ENCODE data around the gene DHCR7.

DHCR7 gene

DNA sequence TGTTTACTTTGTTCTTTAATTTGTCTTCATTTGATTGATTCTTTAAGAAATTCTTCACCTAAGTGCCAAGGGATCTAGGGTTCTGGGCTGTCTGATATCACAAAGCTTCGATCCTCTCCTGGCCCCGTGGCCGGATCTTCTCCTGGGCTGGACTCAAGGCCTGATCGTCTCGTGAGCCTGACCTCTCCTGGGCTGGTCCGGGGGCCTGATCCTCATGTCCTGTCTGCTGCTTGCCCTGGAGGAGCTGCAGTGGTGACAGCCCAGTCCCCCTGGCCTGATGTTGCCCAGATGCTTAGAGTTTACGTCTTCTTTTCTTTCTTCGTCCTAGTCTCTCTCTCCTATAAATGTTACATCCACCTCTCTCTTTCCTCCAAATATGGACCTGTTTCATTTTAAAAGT is 8.1 kb upstream of the DHCR7 start:
- FAIRE-seq, result no peak

DNA sequence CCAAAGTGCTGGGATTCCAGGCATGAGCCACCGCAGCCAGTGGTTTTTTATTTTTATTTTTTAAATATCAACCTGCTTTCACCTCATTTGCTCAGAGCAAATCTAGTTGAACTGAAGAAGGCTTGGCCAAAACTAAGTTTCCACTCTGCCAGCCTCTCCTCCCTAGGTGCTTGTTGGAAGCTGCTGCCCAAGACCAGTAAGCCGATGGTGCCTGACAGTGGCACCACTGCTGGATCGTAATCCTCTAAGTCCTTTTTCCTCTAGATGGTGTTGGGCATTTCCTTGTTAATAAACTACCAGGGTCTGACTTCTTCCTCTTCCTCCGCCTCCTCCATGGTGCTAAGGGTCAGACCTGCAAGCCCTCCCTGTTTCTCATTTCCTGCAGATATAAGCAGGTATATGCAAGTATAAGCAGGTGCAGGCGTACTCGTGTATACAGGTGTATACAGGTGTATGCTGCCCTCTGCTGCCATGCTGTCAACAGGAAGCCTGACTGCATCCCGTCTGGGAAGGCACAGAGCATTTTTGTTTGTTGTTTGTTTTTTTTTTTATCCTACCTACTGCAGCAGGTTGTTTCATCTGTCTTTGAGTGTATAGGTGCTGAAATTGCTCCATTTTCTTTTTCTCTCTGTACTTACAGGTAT is 6.4 kb upstream of the DHCR7 start:
- FAIRE-seq, result no peak

DNA sequence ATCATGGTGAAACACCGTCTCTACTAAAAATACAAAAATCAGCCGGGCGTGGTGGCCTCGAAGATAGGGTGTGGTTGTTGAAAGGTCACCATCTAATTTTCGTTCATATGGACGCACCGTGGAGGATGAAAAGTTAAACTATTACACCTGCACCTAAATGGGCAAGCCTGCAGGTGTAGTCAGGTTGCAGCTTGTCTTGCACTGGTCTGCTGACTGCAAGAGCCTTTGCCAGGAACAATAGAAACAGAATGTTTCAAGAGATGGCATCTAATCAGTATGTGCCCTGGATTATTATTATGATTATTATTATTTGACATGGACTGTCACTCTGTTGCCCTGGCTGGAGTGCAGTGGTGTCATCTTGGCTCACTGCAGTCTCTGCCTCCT is 5.7 kb upstream of the DHCR7 start:
- no peak for FAIRE-seq

DNA sequence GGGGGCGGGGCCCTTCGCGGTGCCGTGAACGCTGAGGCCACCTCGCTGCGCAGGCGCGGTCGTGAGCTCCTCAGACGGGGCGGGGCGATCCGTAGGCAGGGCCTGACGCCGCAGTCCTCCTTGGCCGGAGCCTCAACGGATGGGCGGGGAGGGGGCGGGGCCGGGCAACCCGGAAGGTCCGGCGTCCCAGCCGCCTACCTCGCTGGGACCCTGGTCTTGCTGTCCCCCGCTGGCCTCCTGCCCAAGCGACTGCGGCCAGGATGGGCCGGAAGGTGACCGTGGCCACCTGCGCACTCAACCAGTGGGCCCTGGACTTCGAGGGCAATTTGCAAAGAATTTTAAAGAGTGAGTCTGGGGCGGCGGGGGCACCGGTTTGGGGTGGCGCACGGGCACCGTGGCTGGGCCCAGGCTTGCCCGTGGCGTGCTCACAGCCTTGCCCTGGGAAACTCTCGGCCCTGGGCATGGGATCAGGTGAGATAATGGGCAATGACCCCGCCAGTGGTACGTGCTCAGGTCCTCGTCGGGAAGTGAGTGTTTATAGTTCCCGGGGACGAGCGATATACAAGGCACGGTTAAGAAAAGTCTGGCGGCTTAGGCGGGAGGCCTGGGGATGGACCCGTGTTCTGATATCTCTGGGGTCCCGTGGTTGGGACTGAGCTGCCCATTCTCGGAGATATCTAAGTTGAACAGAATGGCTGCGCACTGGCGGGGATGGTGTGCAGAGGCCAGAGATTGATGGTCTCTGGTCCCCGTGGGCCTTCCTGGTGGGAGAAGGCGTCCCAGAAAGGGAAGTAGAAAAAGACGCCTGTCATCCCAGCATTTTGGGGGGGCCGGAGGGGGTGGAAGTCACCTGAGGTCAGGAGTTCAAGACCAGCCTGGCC is 5.1 kb upstream of the DHCR7 start, which contains the start of gene NADSYN1:
Gene NADSYN1, plus strand, starts transcription at position 167 of the 881 bp plus-strand sequence. Its CDS starts 94 bp downstream, at position 261.
- FAIRE-seq, result no peak

DNA sequence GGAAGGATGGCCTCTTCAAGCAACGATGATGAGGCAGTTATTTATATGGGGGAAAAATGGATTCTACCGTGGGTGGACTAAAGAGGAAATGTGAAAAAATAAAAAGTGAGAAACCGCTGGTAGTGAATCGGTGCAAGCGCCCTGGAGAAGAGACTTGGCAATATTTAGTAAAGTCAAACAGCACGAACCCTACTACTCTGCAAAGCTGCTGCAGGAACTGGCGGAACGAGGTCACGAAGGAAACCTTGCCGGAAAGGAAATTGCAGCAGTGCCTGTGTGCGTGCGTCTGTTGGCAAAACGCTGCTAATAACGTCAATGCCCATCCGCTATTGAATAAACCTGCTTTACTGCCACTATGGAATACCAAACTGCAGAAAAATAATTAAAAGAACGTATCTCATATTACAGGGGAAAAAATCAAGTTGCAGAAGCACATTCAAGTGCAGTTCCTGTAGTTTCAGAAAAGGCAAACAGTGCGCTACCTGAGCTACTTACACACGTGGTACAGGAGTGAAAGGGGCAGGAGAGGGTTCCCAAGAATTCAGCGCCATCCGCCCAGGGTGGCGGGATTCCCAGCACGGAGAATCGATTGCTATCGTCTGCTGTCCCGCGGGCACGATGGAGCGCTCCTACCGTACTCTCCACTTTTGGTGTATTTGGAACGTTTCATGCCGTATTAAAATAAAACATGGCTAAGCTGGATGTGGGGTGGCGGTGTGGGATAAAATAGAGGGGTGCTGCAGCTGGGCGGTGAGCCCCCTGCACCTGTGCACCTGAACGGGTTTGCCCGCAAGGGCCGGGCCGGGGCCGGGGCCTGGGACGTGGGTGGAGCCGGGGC is 4.2 kb upstream of the DHCR7 start:
- FAIRE-seq, result no peak

DNA sequence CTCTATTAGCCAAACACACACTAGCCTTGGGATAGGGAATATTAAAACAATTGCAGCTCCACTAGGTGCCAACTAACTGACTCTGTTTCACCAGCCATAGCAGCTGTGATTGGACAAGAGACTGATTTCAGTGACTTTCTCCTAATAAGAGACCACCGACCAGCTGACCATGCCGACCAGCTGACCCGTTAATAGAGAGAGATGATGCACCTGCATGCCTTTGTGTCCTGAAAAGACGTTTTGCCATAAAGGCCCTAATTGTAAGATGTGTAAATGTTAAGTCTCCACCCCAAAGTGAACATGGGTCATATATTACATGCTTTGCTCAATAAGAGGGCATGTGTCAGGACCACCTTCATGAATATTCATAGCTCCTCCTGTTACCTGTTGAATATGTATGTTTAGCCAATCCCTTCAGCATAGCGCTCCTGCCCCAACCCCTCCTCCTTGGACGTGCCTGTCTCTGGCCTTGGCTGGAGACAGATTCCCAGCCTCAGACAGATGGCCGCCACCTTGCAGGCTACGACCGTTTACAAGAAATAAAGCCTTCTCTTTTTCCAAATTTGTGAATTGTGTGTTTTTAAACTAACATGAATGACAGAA is 3.5 kb upstream of the DHCR7 start:
- no peak for FAIRE-seq

DNA sequence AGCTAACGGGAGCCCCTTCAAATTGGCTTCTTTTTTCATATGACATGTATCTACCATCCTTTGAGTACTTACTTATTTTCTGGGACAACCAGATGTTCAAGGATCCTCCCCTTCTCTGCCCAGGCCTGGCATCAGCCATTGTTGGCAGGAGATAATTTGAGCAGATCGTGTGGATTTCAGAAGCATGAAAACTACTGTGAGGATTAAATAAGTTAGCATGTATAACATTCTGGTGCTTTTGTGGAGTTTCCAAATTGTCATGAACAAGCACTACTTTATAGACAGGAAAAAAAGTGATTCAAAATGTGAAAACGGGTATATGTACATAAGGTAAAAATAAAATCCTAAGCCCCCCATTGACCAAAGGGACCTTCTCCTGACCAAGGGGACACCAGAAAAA is 2.7 kb upstream of the DHCR7 start:
- no peak for FAIRE-seq

DNA sequence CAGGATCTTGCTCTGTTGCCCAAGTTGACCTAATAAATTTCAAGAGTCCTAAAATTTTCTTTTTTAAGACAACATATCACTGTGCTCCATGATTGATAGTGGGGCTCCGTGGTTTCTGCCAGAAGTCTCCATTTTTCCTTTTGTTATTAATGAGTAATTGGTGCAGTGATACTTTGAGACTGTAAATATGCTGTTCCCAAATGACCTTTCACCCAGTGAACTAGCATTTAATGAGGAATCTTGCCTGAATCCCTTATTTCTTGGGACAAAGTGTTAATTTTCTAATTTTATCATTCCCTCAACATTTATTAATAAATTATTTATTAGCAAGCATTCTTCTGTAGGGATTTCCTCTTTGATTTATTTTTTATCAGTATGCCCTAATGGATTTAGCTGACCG is 2.3 kb upstream of the DHCR7 start:
- no peak for FAIRE-seq

DNA sequence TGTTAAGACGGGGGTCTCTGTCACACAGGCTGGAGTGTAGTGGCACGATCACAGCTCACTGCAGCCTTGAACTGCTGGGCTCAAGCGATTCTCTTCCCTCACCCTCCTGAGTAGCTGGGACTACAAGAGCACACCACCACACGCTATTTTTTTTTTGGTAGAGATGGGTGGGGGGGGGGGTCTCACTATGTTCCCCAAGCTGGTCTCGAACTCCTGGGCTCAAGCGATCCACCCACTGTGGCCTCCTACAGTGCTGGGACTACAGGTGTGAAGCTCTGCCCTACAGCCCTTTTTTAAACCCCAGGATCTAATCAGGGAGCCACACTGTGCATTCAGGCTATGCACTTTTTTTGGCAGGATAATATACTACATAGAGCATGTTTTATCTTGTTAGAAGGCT is 1.4 kb upstream of the DHCR7 start:
- FAIRE-seq, result no peak

DNA sequence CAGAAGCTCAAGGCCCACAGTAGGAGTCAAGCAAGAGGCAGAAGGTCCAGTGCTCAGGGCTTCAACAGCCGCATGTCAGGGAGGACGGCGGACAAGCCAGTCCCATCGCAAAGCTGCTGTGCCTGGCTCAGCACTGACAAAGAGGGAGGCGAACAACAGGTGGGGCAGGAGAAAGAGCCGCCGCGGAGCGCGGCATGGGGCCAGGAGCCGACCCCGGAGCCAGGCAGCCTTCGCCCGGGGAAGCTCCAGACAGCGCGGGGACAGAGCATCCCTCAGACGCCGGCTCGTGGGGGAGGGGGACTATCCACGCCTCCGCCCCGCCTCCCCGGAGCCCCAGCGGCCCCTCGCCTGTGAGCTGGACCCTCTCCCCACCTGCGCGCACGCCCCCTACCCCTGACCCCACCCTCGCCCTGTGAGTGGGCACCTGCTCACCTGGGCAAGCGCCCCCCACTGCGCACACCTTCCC is 369 bp downstream of the DHCR7 start:
- no peak for FAIRE-seq

DNA sequence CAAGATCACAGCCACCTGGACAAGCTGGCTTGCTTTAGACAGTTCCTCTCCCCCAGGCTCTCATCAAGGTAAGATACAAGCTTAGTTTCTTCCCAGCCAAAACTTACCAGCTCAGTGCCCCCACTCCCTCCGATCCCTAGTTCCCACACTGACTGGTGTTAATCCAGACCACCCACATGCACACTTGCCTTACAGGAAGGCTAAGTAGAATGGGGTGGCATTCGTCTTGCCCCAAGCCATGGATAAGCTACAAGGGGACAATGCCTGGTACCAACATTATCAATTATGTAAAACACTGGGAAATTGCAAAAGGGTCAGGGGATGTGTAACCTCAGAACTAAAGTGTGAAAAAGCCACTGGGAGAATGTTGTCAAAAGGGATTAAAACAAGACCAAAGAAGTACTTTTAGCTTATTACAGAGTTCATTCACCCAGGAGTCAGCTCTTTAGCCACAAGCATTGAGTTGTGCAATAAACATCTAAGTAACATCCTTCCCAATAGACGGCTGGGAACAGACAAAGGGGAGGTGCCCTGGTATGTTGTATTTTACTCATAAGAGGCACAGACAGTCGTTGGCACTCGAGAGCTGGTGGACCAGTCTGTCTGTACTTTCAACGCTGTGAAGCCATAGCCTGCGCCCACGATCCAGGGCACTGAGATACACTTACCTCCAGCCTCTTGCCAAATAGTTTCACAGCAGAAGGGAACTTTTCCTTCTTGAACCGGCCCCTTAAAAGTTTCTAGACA is 1.1 kb downstream of the DHCR7 start:
- FAIRE-seq, result no peak

DNA sequence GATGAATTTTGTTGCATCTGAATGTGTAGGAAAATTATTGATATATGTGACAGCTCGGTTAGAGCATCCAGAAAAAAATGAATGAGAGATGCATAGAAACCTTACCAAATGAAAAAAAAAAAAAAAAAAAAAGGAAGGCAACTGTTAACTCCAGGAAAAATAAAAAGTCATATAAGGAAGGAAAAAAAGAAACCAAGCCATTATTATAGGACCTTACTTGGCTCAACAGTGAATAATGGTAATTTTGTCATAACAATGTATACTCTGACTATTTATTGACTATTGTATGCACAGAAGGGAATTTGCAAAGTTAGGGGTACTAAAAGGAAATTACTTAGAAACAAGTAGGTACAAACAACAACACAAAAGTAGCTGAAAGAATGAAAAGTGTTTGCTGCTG is 2.0 kb downstream of the DHCR7 start:
- FAIRE-seq, result no peak

DNA sequence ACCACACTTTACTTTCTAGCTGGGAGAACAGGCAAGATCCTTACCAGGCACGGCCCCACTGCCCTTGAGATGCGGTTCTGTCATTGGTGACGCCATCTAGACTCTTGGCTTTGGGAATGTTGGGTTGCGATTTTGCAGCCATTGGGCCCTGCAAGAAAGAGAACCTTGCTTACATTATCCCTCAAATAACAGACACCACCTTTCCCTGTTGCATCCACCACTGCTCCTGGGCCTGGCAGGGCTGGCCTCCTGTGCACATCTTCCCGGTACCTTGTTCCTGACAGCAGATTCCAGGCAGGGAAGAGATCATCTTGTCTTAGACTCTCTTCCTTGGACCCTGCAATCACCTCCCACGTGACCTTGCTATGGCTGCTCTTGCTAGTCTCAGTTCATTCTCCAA is 3.4 kb downstream of the DHCR7 start:
- no peak for FAIRE-seq

DNA sequence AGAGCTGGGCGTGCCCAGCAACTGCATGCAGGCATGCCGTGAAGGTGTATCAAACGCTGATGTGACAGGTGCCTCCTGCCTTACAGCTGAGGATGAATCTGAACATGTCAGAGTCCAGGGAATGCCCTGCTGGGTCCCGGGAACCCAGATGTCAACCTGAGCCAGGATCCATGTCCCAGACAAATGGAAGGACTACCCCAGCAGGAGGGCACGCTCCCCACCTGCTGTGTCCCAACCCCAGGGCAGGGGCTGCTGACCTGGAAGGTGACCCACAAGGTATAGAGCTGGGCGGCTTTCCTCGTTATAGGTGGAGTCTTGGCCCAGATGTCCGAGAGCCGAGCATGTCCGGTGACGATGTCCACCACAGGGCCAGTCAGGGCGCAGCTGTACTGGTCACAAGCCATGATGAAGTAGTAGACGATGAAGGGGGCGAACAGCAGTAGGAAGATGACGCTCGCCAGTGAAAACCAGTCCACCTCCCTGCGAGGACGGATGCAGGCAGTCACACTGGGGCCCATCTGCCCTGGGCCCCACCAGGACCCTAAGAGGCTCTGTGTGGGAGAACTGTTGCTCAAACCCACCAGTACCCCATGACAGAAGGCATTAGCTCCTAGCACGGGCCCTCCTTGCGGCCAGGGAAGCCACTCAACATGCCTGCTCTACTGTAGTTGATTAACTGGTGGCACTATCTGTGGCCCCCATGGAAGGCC is 4.3 kb downstream of the DHCR7 start:
- FAIRE-seq, result no peak

DNA sequence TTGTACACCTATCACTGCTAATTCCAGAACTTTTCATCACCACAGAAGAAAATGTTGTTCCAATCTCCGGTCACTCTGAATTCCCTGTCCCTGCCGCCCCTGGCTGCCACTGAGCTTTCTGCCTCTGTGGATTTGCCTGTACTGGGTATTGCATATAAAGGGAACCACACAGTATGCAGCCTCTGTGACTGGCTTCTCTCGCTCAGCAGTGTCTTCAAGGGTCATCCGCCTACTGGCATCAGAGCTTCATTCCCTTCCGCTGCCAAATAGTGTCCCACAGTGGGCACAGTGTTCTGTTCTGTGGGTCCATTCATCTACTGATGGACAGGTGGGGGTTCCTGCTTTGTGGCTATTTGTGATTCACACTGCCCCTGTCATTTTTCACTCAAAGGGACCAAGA is 5.3 kb downstream of the DHCR7 start:
- FAIRE-seq, result no peak

DNA sequence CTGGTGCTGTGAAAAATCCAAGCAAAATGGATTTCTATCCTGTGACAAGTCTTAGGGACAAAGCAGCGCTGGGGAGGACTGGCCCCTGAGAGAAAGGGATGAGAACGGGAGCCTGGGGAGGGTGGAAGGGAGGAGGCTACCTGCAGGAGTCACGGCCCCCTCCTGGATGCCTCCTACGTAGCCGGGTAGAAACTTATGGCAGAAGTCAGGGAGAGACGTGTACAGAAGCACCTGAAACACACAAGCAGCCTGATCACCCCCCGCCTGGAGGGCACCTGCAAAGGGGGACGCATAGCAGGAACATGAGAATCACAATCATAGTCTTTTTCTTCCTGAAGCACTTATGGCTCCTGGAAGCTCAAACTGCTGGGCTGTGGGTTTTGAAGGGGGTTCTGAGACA is 6.1 kb downstream of the DHCR7 start:
- no peak for FAIRE-seq

DNA sequence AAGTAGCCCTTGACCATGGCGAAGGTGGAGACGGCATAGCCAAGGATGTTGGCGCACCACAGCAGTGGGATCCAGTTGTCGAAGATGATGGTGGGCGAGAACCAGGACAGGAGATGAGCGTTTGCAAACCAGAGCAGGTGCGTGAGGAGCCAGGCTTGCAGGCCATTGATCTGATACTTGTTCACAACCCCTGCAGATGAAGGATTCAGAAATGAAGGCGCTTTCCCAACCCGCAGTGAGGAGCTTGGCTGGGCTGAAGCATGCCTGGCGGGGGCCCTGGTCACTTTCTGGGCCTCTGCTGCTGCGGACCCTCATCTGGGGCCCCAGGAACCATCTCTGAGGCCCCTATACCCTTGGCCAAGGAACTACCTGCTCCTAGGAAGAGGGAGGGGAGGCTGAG is 6.9 kb downstream of the DHCR7 start:
- FAIRE-seq, result no peak

DNA sequence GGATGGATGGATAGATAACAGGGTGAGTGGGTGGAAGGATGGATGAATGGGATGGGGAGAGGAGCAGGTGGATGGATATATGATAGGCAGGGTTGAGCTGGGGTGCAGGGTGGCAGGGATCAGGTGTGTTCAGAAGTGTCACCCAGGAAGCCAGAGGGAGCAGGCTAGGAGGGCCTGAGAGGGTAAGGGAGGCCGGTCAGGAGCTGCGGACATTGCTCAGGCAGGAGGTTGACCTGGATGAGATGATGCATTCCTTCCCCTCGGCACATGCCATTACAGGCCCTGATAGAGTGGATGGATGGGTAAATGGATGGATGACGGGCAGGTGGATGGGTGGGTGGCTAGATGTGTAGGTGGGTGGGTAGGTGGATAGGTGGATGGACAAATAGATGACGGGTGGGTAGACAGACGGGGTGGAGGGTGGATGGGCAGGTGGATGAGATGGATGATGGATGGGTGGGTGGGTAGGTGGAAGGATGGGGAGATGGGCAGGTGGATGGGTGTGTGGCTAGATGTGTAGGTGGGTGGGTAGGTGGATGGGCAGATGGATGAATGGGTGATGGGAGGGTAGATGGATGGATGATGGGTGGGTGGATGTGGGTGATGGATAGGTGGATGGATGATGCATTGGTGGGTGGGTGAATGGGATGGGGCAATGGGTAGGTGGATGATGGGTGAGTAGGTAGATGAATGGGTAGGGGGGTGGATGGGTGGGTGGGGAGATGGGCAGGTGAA is 8.0 kb downstream of the DHCR7 start:
- no peak for FAIRE-seq

DNA sequence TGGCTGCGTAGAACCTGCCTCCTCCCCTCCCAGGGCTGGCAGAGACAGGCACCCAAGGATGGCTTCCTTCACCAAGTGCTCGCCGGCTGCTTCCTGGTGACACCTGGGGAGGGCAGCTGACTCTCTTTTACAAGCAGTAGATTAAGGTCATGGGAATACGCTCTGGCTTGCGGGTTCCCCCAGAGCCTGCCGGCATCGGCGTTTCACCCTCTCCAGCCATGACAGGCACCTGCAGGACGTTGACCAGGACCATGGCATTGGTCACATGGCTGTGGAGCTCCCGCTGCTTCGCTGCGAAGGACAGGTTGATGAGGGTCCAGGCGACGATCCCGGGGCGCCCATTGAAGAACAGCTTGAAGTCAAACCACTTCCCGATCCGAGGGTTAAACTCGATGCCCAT is 9.5 kb downstream of the DHCR7 start:
- no peak for FAIRE-seq

DNA sequence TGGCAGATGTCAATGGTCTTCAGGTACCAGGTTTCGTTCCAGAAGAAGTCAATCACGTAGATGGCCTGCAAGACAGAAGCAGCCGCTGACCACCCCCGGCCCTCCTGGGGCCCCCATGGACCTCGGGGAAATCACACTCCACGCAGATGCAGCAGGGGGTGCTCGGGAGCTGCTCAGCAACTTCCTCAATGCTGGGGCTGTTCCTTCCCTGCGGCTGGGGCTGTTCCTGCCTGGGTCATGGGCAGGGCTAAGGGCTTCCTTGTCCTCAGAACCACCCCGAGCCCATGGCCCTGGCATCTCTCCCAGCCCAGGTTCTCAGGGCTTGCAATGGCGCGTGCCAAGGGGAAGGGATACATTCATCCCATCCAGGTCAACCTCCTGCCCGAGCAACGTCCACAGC is 10.3 kb downstream of the DHCR7 start:
- no peak for FAIRE-seq

DNA sequence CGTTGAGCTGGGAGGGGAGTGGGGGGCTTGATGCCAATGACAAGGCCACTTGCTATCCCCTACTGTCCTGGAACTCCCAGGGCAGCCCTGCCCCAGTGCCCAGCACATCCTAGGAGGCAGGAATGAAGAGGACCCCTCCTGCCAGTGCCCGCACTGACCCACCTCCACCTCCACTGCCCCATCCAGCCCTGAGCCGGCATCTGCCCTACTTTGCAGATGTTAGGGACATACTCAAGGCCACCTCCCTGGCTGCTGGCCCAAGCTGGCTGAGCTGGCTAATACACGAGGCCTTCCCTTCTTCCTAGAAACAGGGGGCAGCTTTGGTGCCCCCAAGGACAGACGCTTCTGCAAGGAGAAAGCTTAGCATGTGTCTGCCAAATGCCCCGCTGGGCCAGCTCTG is 10.8 kb downstream of the DHCR7 start:
- no peak for FAIRE-seq
